Loucy (cell line): ENCODE results near the gene PTGR3.

Experiments
- H2AFZ ChIP-seq: fragments of 200-600 bp; sonication (generic); 2 replicates; pipeline ENCODE4 v1.6.0; 2016; ENCODE audit warnings: antibody characterized with exemption, mild to moderate bottlenecking, low read length, moderate library complexity
- H3F3A ChIP-seq: fragments of 200-600 bp; 2 replicates; pipeline ENCODE4 v1.6.0; 2016; ENCODE audit warnings: antibody characterized with exemption, low read depth, mild to moderate bottlenecking
- H3K27me3 ChIP-seq: fragments of 200-600 bp; sonication (generic); 2 replicates; pipeline ENCODE4 v1.6.1; 2014; ENCODE audit warnings: low read length, mild to moderate bottlenecking; ENCODE audit not compliant: insufficient read depth, poor library complexity, severe bottlenecking
- H3K36me3 ChIP-seq: fragments of 200-600 bp; sonication (generic); 2 replicates; pipeline ENCODE4 v1.6.1; 2016; ENCODE audit warnings: low read length; ENCODE audit not compliant: insufficient read depth
- H3K4me1 ChIP-seq: fragments of 200-600 bp; sonication (generic); 2 replicates; pipeline ENCODE4 v1.5.1; 2014; ENCODE audit warnings: low read length, mild to moderate bottlenecking; ENCODE audit not compliant: insufficient read depth, poor library complexity, severe bottlenecking
- H3K4me2 ChIP-seq: fragments of 200-600 bp; sonication (generic); 2 replicates; pipeline ENCODE4 v1.6.0; 2014; ENCODE audit warnings: antibody characterized with exemption, low read length, low read depth, mild to moderate bottlenecking; ENCODE audit not compliant: poor library complexity, severe bottlenecking
- H3K4me3 ChIP-seq: fragments of 200-600 bp; sonication (generic); 2 replicates; pipeline ENCODE4 v1.5.1; 2014; ENCODE audit warnings: low read length, mild to moderate bottlenecking, mixed read lengths; ENCODE audit not compliant: poor library complexity, severe bottlenecking
- H3K79me2 ChIP-seq: fragments of 200-600 bp; sonication (generic); 2 replicates; pipeline ENCODE4 v1.6.1; 2014; ENCODE audit warnings: low read length; ENCODE audit not compliant: insufficient read depth
- H3K9ac ChIP-seq: fragments of 200-600 bp; sonication (generic); 2 replicates; pipeline ENCODE4 v1.6.0; 2014; ENCODE audit warnings: mild to moderate bottlenecking, low read depth, low read length, moderate library complexity; ENCODE audit not compliant: poor library complexity, severe bottlenecking
- H3K9me2 ChIP-seq: fragments of 200-600 bp; sonication (generic); replicated peaks from 2 replicates; pipeline ENCODE4 v1.6.1; 2016; ENCODE audit warnings: low read depth, low read length, mixed read lengths
- H3K9me3 ChIP-seq: fragments of 200-600 bp; sonication (generic); 2 replicates; pipeline ENCODE4 v1.6.1; 2014; ENCODE audit warnings: mild to moderate bottlenecking, antibody characterized with exemption, low read length, low read depth; ENCODE audit not compliant: insufficient read depth
- H4K20me1 ChIP-seq: fragments of 200-600 bp; sonication (generic); 2 replicates; pipeline ENCODE4 v1.6.0; 2014; ENCODE audit warnings: antibody characterized with exemption, low read length, mild to moderate bottlenecking; ENCODE audit not compliant: insufficient read depth, poor library complexity, severe bottlenecking
- CTCF ChIP-seq: fragments of 200-600 bp; sonication (generic); conservative IDR thresholded peaks from 2 replicates; pipeline ENCODE4 v1.5.1; 2014; ENCODE audit warnings: mild to moderate bottlenecking, antibody characterized with exemption, low read length
- EZH2phosphoT487 ChIP-seq: fragments of 200-600 bp; IDR thresholded peaks from 2 replicates; pipeline ENCODE4 v1.6.1; 2018; ENCODE audit warnings: antibody characterized with exemption, mild to moderate bottlenecking, moderate library complexity, borderline replicate concordance

Gene PTGR3

GRCh38 chr18:75200605-75201280, 8.2 kb downstream of the PTGR3 start:
- H3K27me3 ChIP-seq, result no peaks in the 10 kb centered on the region
- TF ChIP-seq EZH2phosphoT487 (peak; percentile 46; the same call in 1 of the 2 replicates), CTCF (no peak)
- no peaks in the 10 kb centered on the region for H3K9me2 ChIP-seq
- H2AFZ ChIP-seq, result no peak overlapping the region
- H3K4me3 ChIP-seq, result peak overlapping the region; percentile 12
- H3K79me2 ChIP-seq, result peaks cover 62% of the 10 kb centered on the region
- H3K4me2 ChIP-seq, result peak overlapping the region; percentile 46
- no peaks in the 10 kb centered on the region for H3K9me3 ChIP-seq
- H3K4me1 ChIP-seq, result peaks cover 80% of the 10 kb centered on the region
- H3F3A ChIP-seq, result peaks cover 6% of the 10 kb centered on the region; the same call in 1 of the 2 replicates
- H4K20me1 ChIP-seq, result peaks cover 68% of the 10 kb centered on the region
- H3K9ac ChIP-seq, result no peak overlapping the region
- H3K36me3 ChIP-seq, result peaks cover 12% of the 10 kb centered on the region; the same call in 1 of the 2 replicates

- H3F3A ChIP-seq, result peaks cover 6% of the 10 kb centered on the region; the same call in 1 of the 2 replicates
- H2AFZ ChIP-seq, result no peak overlapping the region
- H3K4me1 ChIP-seq, result peaks cover 73% of the 10 kb centered on the region
- peak overlapping the region; percentile 46 for H3K4me2 ChIP-seq
- TF ChIP-seq CTCF (no peak), EZH2phosphoT487 (no peak)
- H3K4me3 ChIP-seq, result peak overlapping the region; percentile 7
- no peak overlapping the region for H3K9ac ChIP-seq
- H3K79me2 ChIP-seq, result peaks cover 55% of the 10 kb centered on the region
- H4K20me1 ChIP-seq, result peaks cover 61% of the 10 kb centered on the region
- H3K36me3 ChIP-seq, result peaks cover 12% of the 10 kb centered on the region; the same call in 1 of the 2 replicates
- H3K9me2 ChIP-seq, result no peaks in the 10 kb centered on the region
- no peaks in the 10 kb centered on the region for H3K27me3 ChIP-seq
- no peaks in the 10 kb centered on the region for H3K9me3 ChIP-seq
These were observed 8.9 kb downstream of the PTGR3 start for GRCh38 chr18:75200071-75200470.

GRCh38 chr18:75199327-75199726, 9.6 kb downstream of the PTGR3 start:
- Histone ChIP-seq H3K9me3 (no peaks in the 10 kb centered on the region), H3K27me3 (no peaks in the 10 kb centered on the region), H4K20me1 (peaks cover 56% of the 10 kb centered on the region), H3F3A (peaks cover 6% of the 10 kb centered on the region; the same call in 1 of the 2 replicates), H2AFZ (no peak overlapping the region), H3K4me2 (peak overlapping the region; percentile 46), H3K9ac (no peak overlapping the region), H3K36me3 (peaks cover 12% of the 10 kb centered on the region; the same call in 1 of the 2 replicates), H3K4me3 (no peak overlapping the region), H3K4me1 (peaks cover 73% of the 10 kb centered on the region), H3K9me2 (no peaks in the 10 kb centered on the region), H3K79me2 (peaks cover 48% of the 10 kb centered on the region)
- TF ChIP-seq EZH2phosphoT487 (no peak), CTCF (no peak)
